ENCODE data around the gene SPTBN5. TPM values are rescaled to one million over a fixed set of nuclear protein-coding genes. Genes with fewer than 3 reads are reported as not detected.

Gene SPTBN5
- total and polyA plus RNA-seq, 2 experiments from 2014 or later, result 0.57 to 1.1 TPM

DNA sequence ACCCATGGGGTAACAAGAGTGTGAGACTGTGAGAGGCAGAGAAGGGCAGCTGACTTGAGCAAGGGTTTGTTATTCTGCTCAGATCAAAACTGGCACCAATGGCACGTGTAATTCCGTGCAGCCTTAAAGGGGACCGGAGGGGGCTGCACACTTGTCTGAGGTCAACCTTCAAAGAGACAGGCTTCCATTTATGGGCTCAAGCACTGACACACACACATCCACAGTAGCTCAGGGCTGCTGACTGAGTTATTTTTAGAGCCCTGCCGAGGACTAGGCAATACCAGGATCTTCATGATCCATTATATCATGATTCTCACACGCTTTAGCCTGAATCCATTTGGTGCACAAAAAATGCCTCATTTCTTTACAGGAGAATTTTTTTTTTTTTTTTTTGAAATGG, 20.6 kb upstream of the SPTBN5 start (continued):
- TF ChIP-seq, protein P1, sequence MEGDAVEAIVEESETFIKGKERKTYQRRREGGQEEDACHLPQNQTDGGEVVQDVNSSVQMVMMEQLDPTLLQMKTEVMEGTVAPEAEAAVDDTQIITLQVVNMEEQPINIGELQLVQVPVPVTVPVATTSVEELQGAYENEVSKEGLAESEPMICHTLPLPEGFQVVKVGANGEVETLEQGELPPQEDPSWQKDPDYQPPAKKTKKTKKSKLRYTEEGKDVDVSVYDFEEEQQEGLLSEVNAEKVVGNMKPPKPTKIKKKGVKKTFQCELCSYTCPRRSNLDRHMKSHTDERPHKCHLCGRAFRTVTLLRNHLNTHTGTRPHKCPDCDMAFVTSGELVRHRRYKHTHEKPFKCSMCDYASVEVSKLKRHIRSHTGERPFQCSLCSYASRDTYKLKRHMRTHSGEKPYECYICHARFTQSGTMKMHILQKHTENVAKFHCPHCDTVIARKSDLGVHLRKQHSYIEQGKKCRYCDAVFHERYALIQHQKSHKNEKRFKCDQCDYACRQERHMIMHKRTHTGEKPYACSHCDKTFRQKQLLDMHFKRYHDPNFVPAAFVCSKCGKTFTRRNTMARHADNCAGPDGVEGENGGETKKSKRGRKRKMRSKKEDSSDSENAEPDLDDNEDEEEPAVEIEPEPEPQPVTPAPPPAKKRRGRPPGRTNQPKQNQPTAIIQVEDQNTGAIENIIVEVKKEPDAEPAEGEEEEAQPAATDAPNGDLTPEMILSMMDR (conservative IDR thresholded peaks at IDR 0.05; ENCODE audit: low read depth in 2 of 2), result no peak
- TF ChIP-seq, protein P2, sequence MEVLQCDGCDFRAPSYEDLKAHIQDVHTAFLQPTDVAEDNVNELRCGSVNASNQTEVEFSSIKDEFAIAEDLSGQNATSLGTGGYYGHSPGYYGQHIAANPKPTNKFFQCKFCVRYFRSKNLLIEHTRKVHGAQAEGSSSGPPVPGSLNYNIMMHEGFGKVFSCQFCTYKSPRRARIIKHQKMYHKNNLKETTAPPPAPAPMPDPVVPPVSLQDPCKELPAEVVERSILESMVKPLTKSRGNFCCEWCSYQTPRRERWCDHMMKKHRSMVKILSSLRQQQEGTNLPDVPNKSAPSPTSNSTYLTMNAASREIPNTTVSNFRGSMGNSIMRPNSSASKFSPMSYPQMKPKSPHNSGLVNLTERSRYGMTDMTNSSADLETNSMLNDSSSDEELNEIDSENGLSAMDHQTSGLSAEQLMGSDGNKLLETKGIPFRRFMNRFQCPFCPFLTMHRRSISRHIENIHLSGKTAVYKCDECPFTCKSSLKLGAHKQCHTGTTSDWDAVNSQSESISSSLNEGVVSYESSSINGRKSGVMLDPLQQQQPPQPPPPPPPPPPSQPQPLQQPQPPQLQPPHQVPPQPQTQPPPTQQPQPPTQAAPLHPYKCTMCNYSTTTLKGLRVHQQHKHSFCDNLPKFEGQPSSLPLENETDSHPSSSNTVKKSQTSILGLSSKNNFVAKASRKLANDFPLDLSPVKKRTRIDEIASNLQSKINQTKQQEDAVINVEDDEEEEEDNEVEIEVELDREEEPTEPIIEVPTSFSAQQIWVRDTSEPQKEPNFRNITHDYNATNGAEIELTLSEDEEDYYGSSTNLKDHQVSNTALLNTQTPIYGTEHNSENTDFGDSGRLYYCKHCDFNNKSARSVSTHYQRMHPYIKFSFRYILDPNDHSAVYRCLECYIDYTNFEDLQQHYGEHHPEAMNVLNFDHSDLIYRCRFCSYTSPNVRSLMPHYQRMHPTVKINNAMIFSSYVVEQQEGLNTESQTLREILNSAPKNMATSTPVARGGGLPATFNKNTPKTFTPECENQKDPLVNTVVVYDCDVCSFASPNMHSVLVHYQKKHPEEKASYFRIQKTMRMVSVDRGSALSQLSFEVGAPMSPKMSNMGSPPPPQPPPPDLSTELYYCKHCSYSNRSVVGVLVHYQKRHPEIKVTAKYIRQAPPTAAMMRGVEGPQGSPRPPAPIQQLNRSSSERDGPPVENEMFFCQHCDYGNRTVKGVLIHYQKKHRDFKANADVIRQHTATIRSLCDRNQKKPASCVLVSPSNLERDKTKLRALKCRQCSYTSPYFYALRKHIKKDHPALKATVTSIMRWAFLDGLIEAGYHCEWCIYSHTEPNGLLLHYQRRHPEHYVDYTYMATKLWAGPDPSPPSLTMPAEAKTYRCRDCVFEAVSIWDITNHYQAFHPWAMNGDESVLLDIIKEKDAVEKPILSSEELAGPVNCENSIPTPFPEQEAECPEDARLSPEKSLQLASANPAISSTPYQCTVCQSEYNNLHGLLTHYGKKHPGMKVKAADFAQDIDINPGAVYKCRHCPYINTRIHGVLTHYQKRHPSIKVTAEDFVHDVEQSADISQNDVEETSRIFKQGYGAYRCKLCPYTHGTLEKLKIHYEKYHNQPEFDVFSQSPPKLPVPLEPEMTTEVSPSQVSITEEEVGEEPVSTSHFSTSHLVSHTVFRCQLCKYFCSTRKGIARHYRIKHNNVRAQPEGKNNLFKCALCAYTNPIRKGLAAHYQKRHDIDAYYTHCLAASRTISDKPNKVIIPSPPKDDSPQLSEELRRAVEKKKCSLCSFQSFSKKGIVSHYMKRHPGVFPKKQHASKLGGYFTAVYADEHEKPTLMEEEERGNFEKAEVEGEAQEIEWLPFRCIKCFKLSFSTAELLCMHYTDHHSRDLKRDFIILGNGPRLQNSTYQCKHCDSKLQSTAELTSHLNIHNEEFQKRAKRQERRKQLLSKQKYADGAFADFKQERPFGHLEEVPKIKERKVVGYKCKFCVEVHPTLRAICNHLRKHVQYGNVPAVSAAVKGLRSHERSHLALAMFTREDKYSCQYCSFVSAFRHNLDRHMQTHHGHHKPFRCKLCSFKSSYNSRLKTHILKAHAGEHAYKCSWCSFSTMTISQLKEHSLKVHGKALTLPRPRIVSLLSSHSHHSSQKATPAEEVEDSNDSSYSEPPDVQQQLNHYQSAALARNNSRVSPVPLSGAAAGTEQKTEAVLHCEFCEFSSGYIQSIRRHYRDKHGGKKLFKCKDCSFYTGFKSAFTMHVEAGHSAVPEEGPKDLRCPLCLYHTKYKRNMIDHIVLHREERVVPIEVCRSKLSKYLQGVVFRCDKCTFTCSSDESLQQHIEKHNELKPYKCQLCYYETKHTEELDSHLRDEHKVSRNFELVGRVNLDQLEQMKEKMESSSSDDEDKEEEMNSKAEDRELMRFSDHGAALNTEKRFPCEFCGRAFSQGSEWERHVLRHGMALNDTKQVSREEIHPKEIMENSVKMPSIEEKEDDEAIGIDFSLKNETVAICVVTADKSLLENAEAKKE (CRISPR knock-in tag; IDR thresholded peaks at IDR 0.05), result no peak
- no peak for TF ChIP-seq ZNF331 (CRISPR knock-in tag; IDR thresholded peaks at IDR 0.05; ENCODE audit: low read depth)
- no peak for TF ChIP-seq POLR2AphosphoS5 (IDR thresholded peaks at IDR 0.05; ENCODE audit: low read depth)
- TF ChIP-seq NANOG (IDR thresholded peaks at IDR 0.05; ENCODE audit: borderline replicate concordance), result no peak

DNA sequence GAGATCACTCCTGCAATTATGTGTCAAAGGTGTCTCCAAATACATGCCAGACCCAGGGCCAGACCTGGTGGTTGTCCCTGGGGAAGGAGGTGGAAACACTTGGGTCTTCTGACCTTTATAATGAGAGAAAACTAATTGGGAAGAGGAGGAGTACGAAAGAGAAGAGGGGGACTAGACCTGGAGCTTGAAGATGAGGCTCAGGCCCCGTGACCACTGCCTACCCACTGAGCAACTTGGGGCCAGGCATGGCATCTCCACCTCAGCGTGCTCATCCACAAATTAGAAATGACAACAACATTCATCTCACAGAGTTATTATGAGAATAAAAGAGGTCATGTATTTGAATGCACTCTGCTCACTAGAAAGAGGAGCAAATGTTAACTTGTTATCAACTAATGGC, 19.4 kb upstream of the SPTBN5 start:
- peaks cover 8% of the 10 kb centered on the region; the same call in 1 of the 2 replicates for H4K20me1 ChIP-seq (replicated peaks; ENCODE audit: insufficient read depth)
- H3K4me2 ChIP-seq, result no peak overlapping the region
- no peak for DNase-seq (ENCODE audit: low spot score)
- no peaks in the 10 kb centered on the region for H3K4me1 ChIP-seq (ENCODE audit: insufficient read depth)
- Mint-ChIP-seq H3K27me3 (ENCODE audit: insufficient read depth, low read depth, poor library complexity) (peaks cover 2% of the 10 kb centered on the region), H3K36me3 (ENCODE audit: low read depth) (peaks cover 42% of the 10 kb centered on the region), H3K4me3 (no peak overlapping the region), H3K9me3 (no peaks in the 10 kb centered on the region), H3K4me1 (no peaks in the 10 kb centered on the region), H3K27ac (no peak overlapping the region)
- no peak overlapping the region for H3K27ac ChIP-seq (ENCODE audit: low read depth)
- ATAC-seq, result no peak
- H3K4me3 ChIP-seq, result no peak overlapping the region
- no peaks in the 10 kb centered on the region; the same call in 1 of the 2 replicates for H3K79me2 ChIP-seq (replicated peaks; ENCODE audit: insufficient read depth)
- H3K36me3 ChIP-seq (ENCODE audit: insufficient read depth), result peaks cover 10% of the 10 kb centered on the region; the same call in 1 of the 2 replicates
- H3K27me3 ChIP-seq (ENCODE audit: insufficient read depth), result no peaks in the 10 kb centered on the region
- H3F3A ChIP-seq (replicated peaks; ENCODE audit: low read depth), result no peaks in the 10 kb centered on the region
- no peaks in the 10 kb centered on the region for H3K9me2 ChIP-seq (ENCODE audit: insufficient read depth)
- no peak overlapping the region for H2AFZ ChIP-seq
- TF ChIP-seq ZNF114 (CRISPR knock-in tag; IDR thresholded peaks at IDR 0.05) (no peak), POLR2AphosphoS5 (IDR thresholded peaks at IDR 0.05; ENCODE audit: low read depth) (no peak), EZH2phosphoT487 (IDR thresholded peaks at IDR 0.05; ENCODE audit: unreplicated experiment) (no peak), NANOG (IDR thresholded peaks at IDR 0.05; ENCODE audit: borderline replicate concordance) (no peak), JUNB (IDR thresholded peaks at IDR 0.05; ENCODE audit: unreplicated experiment) (no peak), STAT1 (IDR thresholded peaks at IDR 0.05; ENCODE audit: unreplicated experiment) (no peak)
- TF ChIP-seq, protein P3, sequence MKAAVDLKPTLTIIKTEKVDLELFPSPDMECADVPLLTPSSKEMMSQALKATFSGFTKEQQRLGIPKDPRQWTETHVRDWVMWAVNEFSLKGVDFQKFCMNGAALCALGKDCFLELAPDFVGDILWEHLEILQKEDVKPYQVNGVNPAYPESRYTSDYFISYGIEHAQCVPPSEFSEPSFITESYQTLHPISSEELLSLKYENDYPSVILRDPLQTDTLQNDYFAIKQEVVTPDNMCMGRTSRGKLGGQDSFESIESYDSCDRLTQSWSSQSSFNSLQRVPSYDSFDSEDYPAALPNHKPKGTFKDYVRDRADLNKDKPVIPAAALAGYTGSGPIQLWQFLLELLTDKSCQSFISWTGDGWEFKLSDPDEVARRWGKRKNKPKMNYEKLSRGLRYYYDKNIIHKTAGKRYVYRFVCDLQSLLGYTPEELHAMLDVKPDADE (IDR thresholded peaks at IDR 0.05), result no peak
- TF ChIP-seq, protein P1 (conservative IDR thresholded peaks at IDR 0.05; ENCODE audit: low read depth in 2 of 2), result no peak
